ENCODE data around the gene SNTB2.

- TF ChIP-seq CTCF (IDR thresholded peaks at IDR 0.05) (no peak), EZH2 (IDR thresholded peaks at IDR 0.05) (no peak), EZH2phosphoT487 (IDR thresholded peaks at IDR 0.05) (no peak)
Observed at GRCh38 chr16:69313469-69313868, 126.5 kb downstream of the SNTB2 start.
